Breast epithelium (tissue), 4 donors: ENCODE results near the gene ALS2CL. TPM values are rescaled to one million over a fixed set of nuclear protein-coding genes. Genes with fewer than 3 reads are reported as not detected.

Source experiments
- DNase-seq, 2 donors: peaks; one replicate each; pipeline ENCODE4 v3.0.0-alpha.2; 2019; ENCODE audit warnings: low spot score in 2 of 2
- H3K27ac ChIP-seq, 2 donors: fragments of 200-600 bp; sonication (generic) in 1 of 2; one replicate each; pipeline ENCODE4 v1.5.1; 2016 to 2019; ENCODE audit warnings: mild to moderate bottlenecking in 1 of 2
- H3K27me3 ChIP-seq, 2 donors: fragments of 200-600 bp; sonication (generic) in 1 of 2; one replicate each; pipeline versions ENCODE4 v1.5.1 to v1.6.0; 2017 to 2019; ENCODE audit warnings: control low read depth in 1 of 2, mild to moderate bottlenecking in 1 of 2
- H3K36me3 ChIP-seq: fragments of 200-600 bp; one replicate; pipeline ENCODE4 v1.5.1; 2019
- H3K4me1 ChIP-seq, 2 donors: fragments of 200-600 bp; sonication (generic); one replicate each; pipeline ENCODE4 v1.5.1; 2016 to 2019; ENCODE audit warnings: control low read depth in 1 of 2
- H3K4me3 ChIP-seq, 3 donors: fragments of 200-600 bp; sonication (generic); 1 replicate in 2 of 3; 2 replicates in 1 of 3; pipeline ENCODE4 v1.5.1; 2016 to 2019; ENCODE audit warnings: mild to moderate bottlenecking in 3 of 3, moderate library complexity in 2 of 3
- H3K9me3 ChIP-seq, 2 donors: fragments of 200-600 bp; sonication (generic) in 1 of 2; one replicate each; pipeline ENCODE4 v1.5.1; 2016 to 2019; ENCODE audit warnings: control low read depth in 1 of 2
- CTCF ChIP-seq, 3 donors: fragments of 450-650 bp; IDR thresholded peaks; one replicate each; pipeline ENCODE4 v1.5.1; 2016 to 2017; ENCODE audit warnings: antibody characterized with exemption in 3 of 3, mild to moderate bottlenecking in 3 of 3, moderate library complexity in 3 of 3
- POLR2A ChIP-seq: fragments of 450-650 bp; IDR thresholded peaks from one replicate; pipeline ENCODE4 v1.6.1; 2016; ENCODE audit warnings: antibody characterized with exemption, mild to moderate bottlenecking, moderate library complexity
- POLR2AphosphoS5 ChIP-seq, 3 donors: sonication (generic); formaldehyde crosslinking; IDR thresholded peaks; one replicate each; pipeline ENCODE4 v1.6.1; 2017; ENCODE audit warnings: antibody characterized with exemption in 3 of 3
- intact Hi-C: fragments of 100-400 bp; cut with DNase I; formaldehyde crosslinking; loops from one replicate; pipeline ENCODE4 v1.15.1; 2023; ENCODE audit warnings: low total_unique reads
- total RNA-seq, 3 donors: library from RNA; depleted of rRNA; stranded (reverse); fragments of >200 nt; gene quantifications; one replicate each; pipeline ENCODE4 v1.1.0, GENCODE V29; 2016

ALS2CL gene
- total RNA-seq, 3 donors from 2014 or later, result 6.7 to 22.9 (median 20.6) TPM

DNA sequence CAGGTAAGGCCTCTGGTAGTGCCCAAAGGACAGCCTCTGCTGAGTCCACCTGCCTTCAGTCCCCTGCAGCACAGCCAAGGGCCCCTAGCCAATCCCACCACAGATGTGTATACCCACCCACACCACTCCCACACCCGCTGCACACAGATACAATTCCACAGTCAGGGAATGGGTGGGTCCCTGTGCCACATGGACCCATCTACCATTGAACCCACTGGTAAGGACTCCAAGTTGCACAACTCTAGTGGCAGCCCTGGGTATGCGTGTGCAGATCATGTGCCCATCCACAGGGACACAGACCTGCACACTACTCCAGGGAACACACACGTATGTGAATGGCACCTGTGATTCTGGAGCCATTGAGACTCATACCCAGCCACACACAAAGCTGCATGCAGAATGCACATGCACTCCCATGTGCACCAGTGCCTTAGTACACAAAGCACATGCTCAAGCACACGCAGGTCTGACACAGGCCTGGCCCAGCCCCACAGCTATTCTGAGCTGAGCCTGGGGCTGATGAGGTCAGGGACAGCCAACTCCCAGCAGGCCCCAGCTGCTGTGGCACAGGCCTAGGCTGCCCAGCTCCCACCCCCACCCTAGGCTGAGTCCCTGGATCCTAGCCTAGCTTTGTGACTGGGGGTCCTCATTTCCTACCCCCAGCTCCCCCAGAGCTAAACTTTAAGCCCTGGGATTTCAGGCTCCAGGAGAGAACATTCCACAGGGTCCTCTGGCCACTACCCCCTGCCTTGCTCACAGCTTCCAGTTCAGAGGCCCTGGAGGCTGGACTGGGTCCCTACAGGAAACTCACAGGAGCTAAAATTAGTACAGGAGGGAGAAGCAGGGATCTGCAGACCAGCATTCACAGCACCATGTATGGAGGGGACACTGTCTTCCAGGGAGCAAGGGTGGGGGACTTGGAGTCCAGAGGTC, 2.7 kb upstream of the ALS2CL start:
- Histone ChIP-seq H3K4me3 (no peak overlapping the region), H3K4me1 (peaks cover 6 to 9% of the 10 kb centered on the region in 2 donors), H3K27me3 (no peaks in the 10 kb centered on the region), H3K9me3 (no peaks in the 10 kb centered on the region), H3K36me3 (no peaks in the 10 kb centered on the region), H3K27ac (peak overlapping the region; percentile 3 to 78)
- DNase-seq, result no peak
- no peak for TF ChIP-seq POLR2AphosphoS5 (IDR thresholded peaks at IDR 0.05)
- TF ChIP-seq CTCF (IDR thresholded peaks at IDR 0.05), result no peak
- no peak for TF ChIP-seq POLR2A
- intact Hi-C loops, result no loop called here

DNA sequence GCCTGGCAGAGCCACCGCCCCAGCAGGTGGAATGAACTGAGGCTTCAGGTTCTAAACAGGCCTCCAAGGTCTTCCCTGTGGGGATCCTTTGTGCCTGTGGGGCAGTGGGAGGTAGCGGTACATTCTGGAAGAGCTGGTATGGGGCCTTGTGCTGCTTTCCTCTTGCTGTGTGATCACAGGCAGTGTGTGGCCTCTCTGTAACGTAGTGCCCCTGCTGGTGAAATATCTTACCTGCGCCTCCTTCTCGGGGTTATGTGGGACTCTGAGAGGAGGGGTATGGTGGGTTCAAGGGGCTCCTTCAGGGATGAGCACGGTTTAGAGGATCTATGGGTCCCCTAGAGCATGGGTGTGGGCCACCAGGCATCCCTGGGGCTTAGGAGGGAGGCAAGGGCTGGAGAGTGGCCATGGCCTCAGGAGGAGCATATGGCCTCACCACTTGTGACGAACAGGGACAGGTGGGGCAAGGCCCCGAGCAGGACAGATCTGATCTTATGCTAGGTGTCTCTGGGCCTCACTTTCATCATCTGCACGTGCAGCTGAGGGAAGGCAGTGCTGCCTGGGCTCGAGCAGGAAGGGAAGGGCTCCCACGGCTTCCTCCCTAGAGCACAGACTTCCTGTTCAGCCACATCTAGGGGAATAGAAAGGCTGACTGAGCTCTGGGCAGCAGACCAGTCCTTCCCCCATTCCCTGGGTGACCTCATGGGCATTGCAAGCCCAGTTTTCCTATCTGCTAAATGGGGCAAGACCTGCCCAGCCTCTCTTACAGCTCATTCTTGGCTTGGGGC, 1.9 kb upstream of the ALS2CL start:
- Histone ChIP-seq H3K27ac (peak overlapping the region; percentile 3 to 78), H3K4me1 (peaks cover 0 to 6% of the 10 kb centered on the region in 2 donors), H3K4me3 (no peak overlapping the region)

DNA sequence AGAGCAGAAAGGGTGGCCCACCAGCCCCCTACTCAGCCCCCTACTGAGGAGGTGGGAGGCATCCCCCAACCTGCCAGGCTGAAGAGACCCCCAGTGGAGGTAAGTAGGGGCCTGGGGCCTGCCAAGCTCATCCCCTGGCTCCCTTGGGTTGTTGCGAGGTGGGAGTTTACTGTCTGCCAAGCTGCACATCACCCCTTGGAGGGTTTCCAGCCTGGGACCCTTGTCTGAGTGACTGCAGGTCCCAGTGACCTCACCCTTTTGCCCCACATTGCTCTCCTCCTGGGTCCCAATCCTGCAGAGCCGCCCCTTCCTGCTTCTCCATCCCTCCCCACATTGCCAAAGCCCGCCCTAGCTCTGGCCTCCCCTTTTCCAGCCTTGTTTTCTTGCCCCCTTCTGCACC, 1.0 kb upstream of the ALS2CL start:
- H3K4me3 ChIP-seq, result no peak overlapping the region
- no peaks in the 10 kb centered on the region for H3K9me3 ChIP-seq
- intact Hi-C loops, result no loop called here
- H3K36me3 ChIP-seq, result no peaks in the 10 kb centered on the region
- H3K4me1 ChIP-seq, result peaks cover 0 to 6% of the 10 kb centered on the region in 2 donors
- H3K27ac ChIP-seq, result peak overlapping the region; percentile 3 to 78
- H3K27me3 ChIP-seq, result no peaks in the 10 kb centered on the region
- DNase-seq, result no peak
- TF ChIP-seq CTCF (IDR thresholded peaks at IDR 0.05) (no peak), POLR2A (no peak), POLR2AphosphoS5 (IDR thresholded peaks at IDR 0.05) (no peak)

More for the DNA sequence above, 1.9 kb upstream of the ALS2CL start:
- TF ChIP-seq CTCF (IDR thresholded peaks at IDR 0.05) (peak in 1 of 3 donors; percentile 10), POLR2A (no peak), POLR2AphosphoS5 (IDR thresholded peaks at IDR 0.05) (peak in 2 of 3 donors; percentile 10 to 13)
- no peaks in the 10 kb centered on the region for H3K9me3 ChIP-seq
- H3K36me3 ChIP-seq, result no peaks in the 10 kb centered on the region
- intact Hi-C loops, result no loop called here
- no peaks in the 10 kb centered on the region for H3K27me3 ChIP-seq
- no peak for DNase-seq

DNA sequence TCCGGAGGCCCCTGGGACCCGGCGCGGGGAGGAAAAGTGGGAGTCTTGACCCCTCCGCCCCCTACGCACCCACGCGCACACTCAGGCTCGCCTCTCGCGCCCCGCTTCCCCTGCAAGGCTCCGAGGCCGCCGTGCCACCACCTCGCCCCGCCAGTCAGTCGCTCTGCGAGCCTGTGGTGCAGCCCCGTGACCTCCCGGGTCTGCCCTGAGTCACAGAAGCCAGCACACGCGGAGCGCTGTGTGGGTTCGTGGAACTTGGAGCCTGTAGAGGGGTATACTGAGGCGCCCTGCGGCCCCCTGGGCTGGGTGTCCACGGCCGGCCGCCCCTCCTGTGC, 380 bp upstream of the ALS2CL start:
- Histone ChIP-seq H3K27ac (peak overlapping the region; percentile 78 to 85), H3K9me3 (no peaks in the 10 kb centered on the region), H3K36me3 (no peaks in the 10 kb centered on the region), H3K27me3 (no peaks in the 10 kb centered on the region), H3K4me3 (peak overlapping the region; percentile 61 to 75 (median 68)), H3K4me1 (peaks cover 0 to 6% of the 10 kb centered on the region in 2 donors)
- intact Hi-C loops, result no loop called here
- no peak for DNase-seq
- TF ChIP-seq POLR2A (no peak), POLR2AphosphoS5 (IDR thresholded peaks at IDR 0.05) (no peak), CTCF (IDR thresholded peaks at IDR 0.05) (no peak)
